GM19238 (cell line): ENCODE data around the gene CXCR4.
"Not testable (repeated sequence)": the region's sequence is repeated elsewhere in the genome, so short reads cannot be mapped to it uniquely, and the experiment has no call there.

Source experiments
- DNase-seq: peaks from one replicate; pipeline ENCODE4 v3.0.0; 2011; ENCODE audit warnings: low spot score; ENCODE audit not compliant: insufficient read length

CXCR4 gene

DNA sequence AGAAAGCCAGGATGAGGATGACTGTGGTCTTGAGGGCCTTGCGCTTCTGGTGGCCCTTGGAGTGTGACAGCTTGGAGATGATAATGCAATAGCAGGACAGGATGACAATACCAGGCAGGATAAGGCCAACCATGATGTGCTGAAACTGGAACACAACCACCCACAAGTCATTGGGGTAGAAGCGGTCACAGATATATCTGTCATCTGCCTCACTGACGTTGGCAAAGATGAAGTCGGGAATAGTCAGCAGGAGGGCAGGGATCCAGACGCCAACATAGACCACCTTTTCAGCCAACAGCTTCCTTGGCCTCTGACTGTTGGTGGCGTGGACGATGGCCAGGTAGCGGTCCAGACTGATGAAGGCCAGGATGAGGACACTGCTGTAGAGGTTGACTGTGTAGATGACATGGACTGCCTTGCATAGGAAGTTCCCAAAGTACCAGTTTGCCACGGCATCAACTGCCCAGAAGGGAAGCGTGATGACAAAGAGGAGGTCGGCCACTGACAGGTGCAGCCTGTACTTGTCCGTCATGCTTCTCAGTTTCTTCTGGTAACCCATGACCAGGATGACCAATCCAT lies 2.7 kb downstream of the CXCR4 start:
- no peak for DNase-seq

GRCh38 chr2:136114382-136114781 lies 3.6 kb downstream of the CXCR4 start:
- no peak for DNase-seq

- no peak for DNase-seq
Observed at GRCh38 chr2:136113209-136113971, 4.6 kb downstream of the CXCR4 start.

DNA sequence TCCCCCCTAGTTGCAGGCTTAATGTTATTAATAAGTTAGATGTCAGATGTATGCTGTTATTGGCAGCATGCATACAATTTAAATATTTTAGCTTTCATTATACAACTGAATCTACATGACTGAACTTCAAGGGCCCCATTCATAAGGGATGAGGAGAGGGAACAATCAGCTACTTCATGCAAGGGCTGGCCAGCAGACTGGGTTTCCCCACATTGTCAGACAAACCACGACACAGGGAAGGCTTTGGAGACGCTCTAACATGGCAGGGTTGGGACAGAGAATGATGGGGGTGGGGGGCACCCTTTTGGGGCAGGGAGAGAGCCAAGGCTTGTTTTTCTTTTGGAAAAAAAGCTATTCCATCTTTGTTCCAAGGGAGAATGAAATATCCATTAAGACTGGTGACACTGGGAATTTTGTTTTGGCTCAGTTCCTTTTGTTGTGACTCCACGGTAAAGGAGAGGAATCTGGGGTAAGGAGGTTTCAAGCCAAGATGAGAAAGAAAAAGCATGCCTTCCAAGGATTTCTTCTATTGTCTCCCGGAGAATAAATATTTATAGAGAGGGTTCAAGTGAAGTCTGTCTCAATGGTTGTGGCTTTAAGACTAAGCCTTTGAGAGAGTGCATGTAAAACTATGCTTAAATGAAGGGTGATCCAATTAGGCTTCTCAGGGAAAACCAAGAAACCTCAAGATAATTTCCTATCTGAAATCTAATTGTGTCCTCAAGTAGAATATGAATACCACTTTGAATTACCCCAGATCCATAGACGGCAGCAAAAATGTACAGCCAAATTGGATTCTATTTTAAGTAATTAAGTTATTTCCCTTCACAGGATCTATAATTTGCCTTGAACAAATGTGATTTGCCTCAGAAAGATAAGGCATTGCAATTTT lies 5.4 kb downstream of the CXCR4 start:
- DNase-seq = no peak

DNA sequence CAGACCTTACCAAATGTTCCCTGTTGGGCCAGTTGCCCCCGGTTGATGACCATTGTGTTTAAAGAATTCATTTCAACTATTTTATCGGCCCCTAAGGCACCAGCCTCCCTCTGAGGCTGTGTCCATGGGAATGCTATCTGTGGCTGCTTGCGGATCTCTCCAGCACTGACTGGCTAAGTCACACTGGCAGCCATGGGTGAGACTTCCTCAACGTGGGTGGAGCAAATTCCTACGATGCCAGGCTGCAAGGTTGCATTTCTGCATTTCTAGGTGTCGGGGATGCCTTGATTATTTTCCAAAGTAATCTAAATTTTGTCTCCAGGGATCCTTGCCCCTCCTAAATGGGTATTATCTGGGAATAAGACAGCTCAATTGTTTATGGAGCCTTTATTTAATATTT lies 6.2 kb downstream of the CXCR4 start:
- no peak for DNase-seq

DNA sequence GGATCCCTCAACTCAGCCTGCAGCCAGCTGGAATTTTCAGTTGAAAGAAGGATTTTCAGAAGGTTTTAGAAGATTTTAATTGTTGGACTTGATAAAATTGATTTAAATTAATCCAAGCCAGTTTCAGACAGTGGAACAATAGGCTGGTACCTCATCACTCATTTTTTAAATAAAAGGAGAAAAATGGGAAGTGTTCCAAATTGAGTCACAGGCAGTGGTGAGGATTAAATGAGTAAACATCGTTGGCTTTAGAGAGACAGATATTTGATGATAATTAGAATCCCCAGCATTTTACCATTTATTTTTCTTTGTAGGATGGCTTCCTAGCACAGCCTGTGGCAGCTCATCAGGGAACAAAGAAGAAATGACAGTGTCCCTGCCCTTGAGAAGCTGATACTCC lies 7.4 kb downstream of the CXCR4 start:
- DNase-seq = no peak

DNA sequence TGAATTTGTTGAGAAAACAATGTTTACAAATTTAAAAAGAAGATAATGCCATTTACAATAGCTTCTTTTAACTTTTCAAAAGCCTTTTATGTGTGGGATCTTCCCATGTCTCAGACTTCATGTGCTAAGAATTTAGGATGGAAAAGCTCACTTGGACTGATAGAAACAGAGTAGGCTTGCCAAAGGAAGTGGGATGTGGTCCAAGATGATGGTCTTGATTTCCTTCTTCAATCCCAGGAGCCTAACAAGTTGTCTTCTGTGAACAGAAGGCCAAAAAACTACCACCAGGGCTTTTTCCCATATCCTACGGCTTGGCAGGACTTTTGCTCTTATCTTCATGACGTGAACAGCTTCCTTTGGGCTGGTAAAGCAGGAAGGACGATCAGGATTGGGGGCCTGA lies 9.5 kb downstream of the CXCR4 start:
- DNase-seq = no peak

DNA sequence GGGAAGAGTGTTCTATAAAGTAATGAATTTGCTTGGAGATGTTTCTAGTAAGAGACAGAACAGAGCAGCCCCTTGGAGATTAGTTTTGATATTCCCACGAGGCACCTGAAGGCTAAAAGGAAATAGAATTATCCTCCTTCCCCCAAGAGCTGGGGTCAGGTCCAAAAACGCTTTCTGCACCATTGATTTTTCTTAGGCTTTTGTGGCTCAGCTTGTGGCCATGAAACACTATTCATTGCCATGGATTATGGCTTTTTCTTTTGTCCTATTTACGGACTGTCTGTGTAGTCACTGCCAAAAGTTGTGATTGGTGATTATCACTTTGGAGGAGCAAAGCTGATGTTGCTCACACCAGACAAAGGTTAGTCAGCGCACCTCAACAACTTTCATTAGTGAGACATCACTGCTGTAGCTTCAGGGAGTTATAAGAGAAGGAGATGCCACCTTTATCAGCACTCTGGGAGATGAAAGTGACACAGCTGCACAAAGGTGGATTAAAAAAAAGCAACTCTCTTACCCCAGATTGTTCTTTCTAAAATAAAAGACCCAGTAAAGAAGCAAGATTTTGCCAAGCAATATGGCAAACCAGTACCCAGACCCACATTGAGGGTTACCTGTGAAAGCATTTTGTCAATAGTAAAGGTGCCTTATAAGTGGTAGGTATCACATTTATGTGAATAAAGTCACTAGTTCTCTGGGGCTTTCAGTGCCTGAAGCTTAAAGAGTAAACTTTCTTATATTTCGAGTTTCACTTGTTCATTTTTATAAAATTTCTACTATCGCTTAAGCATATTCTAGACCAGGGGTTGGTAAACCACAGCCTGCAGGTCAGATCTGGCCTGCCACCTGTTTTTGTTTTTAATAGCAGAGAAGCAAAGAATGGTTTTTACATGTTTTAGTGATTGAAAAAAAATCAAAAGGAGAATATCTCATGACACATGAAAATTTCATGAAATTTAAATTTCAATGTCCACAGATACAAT lies 10.6 kb downstream of the CXCR4 start:
- DNase-seq = no peak

- DNase-seq = no peak
Observed at GRCh38 chr2:136106505-136106904, 11.4 kb downstream of the CXCR4 start.

DNA sequence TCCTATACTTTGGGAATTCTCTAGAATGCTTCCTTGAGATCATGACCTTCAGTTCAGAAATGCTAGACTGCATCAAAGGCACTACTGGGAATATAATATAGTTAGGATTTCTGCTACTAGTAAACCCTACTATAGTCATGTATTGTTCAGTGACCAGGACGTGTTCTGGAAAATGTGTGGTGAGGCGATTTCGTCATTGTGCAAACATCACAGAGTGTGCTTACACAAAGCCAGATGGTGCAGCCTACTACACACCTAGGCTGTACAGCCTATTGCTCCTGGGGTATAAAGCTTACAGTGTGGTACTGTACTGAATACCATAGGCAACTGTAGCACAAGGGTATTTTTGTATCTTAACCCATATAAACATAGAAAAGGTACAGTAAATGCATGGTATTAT lies 13.0 kb downstream of the CXCR4 start:
- no peak for DNase-seq

DNA sequence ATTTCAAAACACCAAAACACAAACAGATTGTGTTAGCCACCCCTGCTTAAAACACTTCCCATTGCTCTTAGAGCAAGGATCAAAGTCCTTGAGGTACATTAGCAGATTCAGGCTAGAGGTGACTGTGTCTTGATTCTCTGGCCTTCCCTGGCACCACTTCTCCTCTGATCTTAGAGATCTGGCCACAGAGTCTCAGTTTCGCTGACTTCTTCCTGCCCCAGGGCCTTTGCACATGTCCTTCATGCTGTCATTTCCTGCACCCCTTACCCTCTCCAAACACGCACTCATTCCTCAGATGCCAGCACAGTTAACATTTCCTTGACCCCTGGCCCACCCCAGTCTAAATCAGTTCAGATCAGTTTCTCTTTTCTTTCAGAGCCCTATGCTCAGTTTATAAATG lies 16.9 kb downstream of the CXCR4 start:
- DNase-seq = no peak

DNA sequence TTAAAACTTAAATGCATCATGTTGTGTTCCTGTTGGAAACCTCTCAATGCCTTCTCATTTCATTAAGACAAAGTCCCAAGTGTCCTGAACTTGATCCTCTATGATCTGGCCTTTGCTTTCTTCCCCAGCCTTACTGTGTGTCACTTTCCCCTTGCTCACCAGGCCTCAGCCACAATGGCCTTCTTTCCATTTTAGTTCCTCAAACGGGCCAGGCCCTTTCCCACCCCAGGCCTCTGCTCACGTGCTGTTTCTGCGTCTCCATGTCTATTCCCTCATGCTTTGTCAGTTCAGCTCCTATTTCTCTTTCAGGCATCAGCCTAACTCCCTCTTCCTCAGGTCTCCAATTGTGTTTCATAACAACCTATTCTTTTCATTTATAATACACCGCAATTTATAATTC lies 19.5 kb downstream of the CXCR4 start:
- no peak for DNase-seq

DNA sequence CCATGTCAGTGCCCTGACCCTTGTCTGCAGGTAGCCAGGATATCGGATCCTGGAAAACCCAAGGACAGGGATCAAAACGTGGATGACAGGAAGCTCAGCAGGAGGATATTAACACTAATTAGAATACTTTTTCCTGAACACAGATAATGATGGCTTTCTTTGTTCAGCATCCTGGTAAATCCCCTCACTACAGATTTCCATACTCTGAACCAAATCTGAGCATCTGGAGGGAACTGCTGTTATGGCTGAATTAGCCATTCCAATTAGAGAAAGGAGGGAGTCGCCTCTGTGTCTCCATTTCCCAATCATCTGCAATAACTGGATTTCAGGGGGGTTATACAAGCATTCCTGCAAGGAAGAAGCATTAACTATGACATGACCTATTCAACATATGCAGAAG lies 24.4 kb downstream of the CXCR4 start:
- DNase-seq = no peak

DNA sequence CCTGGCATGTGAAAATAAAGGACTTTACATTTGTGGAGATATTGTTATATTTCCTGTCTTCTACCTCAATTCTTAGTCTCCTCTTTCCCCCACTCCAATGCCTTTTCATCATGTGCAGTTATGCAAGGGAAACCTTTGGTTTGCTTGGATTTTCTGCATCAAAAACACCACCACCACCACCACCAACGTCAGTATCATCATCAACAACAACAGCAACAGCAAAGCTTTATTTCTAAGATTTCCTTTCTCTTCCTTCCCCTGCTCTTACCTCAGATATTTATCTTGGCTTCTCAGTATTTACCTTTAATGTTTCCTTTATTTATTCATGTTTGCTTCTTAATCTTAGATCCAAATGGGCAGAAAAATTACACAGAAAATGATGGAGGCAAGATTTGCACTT lies 26.1 kb downstream of the CXCR4 start:
- no peak for DNase-seq

DNA sequence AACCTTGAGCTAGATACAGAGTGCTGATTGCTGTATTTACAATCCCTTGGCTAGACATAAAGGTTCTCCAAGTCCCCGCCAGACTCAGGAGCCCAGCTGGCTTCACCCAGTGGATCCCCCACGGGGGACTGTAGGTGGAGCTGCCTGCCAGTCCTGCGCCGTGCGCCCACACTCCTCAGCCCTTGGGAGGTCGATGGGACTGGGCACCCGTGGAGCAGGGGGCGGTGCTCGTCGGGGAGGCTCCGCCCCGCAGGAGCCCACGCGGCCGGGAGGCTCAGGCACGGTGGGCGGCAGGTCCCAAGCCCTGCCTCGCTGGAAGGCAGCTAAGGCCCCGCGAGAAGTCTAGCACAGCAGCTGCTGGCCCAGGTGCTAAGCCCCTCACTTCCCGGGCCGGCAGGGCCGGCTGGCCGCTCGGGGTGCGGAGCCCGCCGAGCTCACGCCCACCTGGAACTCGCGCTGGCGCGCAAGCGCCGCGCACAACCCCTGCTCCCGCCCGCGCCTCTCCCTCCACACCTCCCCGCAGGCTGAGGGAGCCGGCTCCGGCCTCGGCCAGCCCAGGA lies 30.0 kb downstream of the CXCR4 start:
- not testable (repeated sequence) for DNase-seq

GRCh38 chr2:136086253-136087016 lies 31.5 kb downstream of the CXCR4 start:
- DNase-seq = no peak

DNA sequence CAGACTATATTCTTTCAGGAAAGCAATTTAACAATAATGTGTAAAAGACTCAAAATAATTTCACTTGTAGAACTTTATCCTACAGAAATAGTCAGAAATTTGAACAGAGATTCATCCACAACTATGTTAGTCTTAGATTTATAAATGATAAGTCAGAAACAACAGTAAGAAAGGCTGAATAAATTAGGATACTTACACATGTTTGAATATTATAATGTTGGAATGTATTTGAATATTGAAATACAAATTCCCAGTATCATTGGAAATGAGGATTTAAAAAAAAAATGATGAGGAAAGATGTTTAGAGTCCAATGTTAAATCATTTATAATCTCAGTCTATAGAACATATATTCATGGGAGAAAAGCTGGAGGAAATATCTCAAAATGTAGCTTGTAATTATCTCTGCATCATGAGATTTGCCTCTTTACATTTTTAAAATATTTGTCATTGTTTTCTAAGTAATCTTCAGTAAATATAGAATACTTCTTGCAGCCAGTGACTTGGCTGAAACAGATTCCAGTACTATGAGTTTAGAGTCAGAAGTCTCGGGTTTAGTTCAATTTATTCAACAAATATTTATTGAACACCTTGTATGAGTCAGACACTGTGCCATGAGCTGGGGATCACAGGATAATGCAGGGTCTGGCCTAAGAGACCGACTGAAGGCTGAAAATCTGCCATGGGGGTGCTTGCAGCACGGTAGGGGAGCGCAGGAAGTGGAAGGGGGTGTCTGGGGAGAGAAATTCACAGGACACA lies 32.3 kb downstream of the CXCR4 start:
- DNase-seq = no peak

DNA sequence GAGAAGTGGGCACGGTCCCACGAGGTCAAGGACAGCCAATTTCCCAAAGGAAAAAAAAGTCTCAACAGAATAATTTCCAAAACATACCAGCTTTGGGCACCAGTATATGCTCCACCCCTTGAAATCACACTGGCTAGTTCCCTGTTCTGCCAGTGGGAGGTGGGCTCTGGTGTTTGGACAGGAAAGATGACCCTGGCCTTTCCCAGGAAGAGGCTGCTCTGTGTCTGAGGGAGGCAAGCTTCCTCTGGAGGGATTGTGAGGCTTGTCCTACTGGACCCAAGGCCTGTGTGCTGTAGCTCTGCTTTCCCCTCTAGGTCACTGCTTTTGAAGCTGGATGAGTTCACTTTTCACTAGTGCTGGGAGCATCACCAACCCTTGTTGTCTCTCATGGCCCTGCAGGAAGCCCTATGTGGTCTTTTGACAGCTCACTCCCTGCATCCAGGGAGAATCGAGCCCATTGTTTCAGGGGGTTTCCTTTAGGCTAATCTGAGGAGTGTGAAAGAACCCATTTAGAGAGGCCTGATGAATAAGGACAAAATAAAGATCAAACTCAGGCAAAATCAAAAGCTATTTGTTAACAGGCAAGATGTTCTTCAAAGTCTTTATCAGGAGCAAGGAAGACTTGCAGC lies 36.3 kb downstream of the CXCR4 start:
- no peak for DNase-seq

- DNase-seq = no peak
Observed at GRCh38 chr2:136080114-136080513, 37.8 kb downstream of the CXCR4 start.
